K562 (cell line): ENCODE results near the gene MOSPD3. TPM values are rescaled to one million over a fixed set of nuclear protein-coding genes. Genes with fewer than 3 reads are reported as not detected.
A peak's percentile ranks its signal among the peaks of the same experiment; 100 is the strongest.

Source experiments
- CHAMP1 ChIP-seq: fragments of 450-650 bp; IDR thresholded peaks from 2 replicates; pipeline ENCODE4 v1.6.1; 2016; ENCODE audit warnings: mild to moderate bottlenecking
- ERF ChIP-seq: fragments of 450-650 bp; formaldehyde crosslinking; IDR thresholded peaks from 2 replicates; pipeline ENCODE4 v1.4.0; 2020; ENCODE audit warnings: mild to moderate bottlenecking, mixed read lengths
- ESRRA ChIP-seq: fragments of 450-650 bp; IDR thresholded peaks from 2 replicates; pipeline ENCODE4 v1.6.1; 2014; ENCODE audit warnings: low read depth, mild to moderate bottlenecking, moderate library complexity, borderline replicate concordance
- MAFK ChIP-seq: IDR thresholded peaks from 2 replicates; pipeline ENCODE4 v1.6.1; 2011; ENCODE audit warnings: low read length, improper control_type of control experiment
- POLR2A ChIP-seq: fragments of 450-650 bp; conservative IDR thresholded peaks from 2 replicates; pipeline ENCODE4 v1.6.1; 2016
- POLR2AphosphoS5 ChIP-seq: IDR thresholded peaks from 2 replicates; pipeline ENCODE4 v1.6.1; 2011; ENCODE audit warnings: mild to moderate bottlenecking, low read depth, low read length, moderate library complexity; ENCODE audit not compliant: control insufficient read depth, insufficient read depth
- POLR2G ChIP-seq: fragments of 200-400 bp; formaldehyde crosslinking; IDR thresholded peaks from 2 replicates; pipeline ENCODE4 v1.6.1; 2017; ENCODE audit warnings: low read depth, mild to moderate bottlenecking, antibody characterized with exemption, low read length, moderate library complexity
- THRA ChIP-seq: fragments of 450-650 bp; IDR thresholded peaks from 2 replicates; pipeline ENCODE4 v1.6.1; 2017; ENCODE audit warnings: mild to moderate bottlenecking, moderate library complexity
- UBTF ChIP-seq, 2 experiments: IDR thresholded peaks; 2 replicates each; pipeline ENCODE4 v1.6.1; 2012; ENCODE audit warnings: improper control_type of control experiment in 2 of 2, low read depth in 2 of 2, low read length in 2 of 2, borderline replicate concordance in 1 of 2
- ZBTB40 ChIP-seq, 2 experiments: fragments of 450-650 bp in 1 of 2; sonication (generic) in 1 of 2; formaldehyde crosslinking in 1 of 2; IDR thresholded peaks; 2 replicates each; pipeline versions ENCODE4 v1.7.1 to v1.9.0; 2016 to 2022; ENCODE audit warnings: inconsistent platforms in 1 of 2, mild to moderate bottlenecking in 1 of 2, missing genetic modification reagents in 1 of 2
- polyA plus RNA-seq, 8 experiments: library from polyadenylated mRNA; depleted of rRNA in 4 of 8; stranded (reverse) in 5 of 8; unstranded in 3 of 8; fragments of >200 nt; fragmentation: Nextera tagmentation in 2 of 8; fragmentation: Illumina TruSeq in 1 of 8; extraction: Ambion mirVana in 2 of 8; extraction: Trizol in 1 of 8; gene quantifications; 2 replicates each; pipeline versions ENCODE4 v1.2.1 to v1.2.3, GENCODE V29; 2011 to 2014; ENCODE audit warnings: inconsistent platforms in 1 of 8, missing spikeins in 1 of 8
- total RNA-seq, 7 experiments: library from RNA; depleted of rRNA in 6 of 7; stranded (reverse); fragments of >200 nt in 6 of 7; fragmentation: Illumina TruSeq in 2 of 7; extraction: Trizol in 2 of 7; gene quantifications; 2 replicates each; pipeline versions ENCODE4 v1.2.1 to v1.2.3, GENCODE V29; 2011 to 2021; ENCODE audit warnings: low replicate concordance in 1 of 7

Gene MOSPD3
- total and polyA plus RNA-seq, 9 of the 15 experiments (the other 6 are each of a cell fraction or from before 2014, with no cell fraction given), result 1.4 to 32.1 (median 7.3) TPM

- TF ChIP-seq ZBTB40 (IDR thresholded peaks at IDR 0.05) (peak; percentile 66), ZBTB40 (CRISPR knock-in tag; IDR thresholded peaks at IDR 0.05) (no peak), THRA (no peak), POLR2A (no peak; the same call in none of the 2 replicates), MAFK (no peak), POLR2AphosphoS5 (peak; percentile 40; the same call in 1 of the 2 replicates), UBTF (IDR thresholded peaks at IDR 0.05; ENCODE audit: borderline replicate concordance in 1 of 2, low read depth in 2 of 2, low read length in 2 of 2) (peak in 1 of 2 experiments; percentile 13; a peak in 1 of 4 replicates), POLR2G (no peak; the same call in 1 of the 2 replicates), ERF (CRISPR knock-in tag) (no peak), ESRRA (peak; percentile 81), CHAMP1 (no peak)
Measured at GRCh38 chr7:100586266-100587025, 25.9 kb upstream of the MOSPD3 start, which contains the start of gene FBXO24 (continued).
